Measurements from ENCODE around the gene USPL1.

Gene USPL1

GRCh38 chr13:30617315-30618185 lies at the start of gene USPL1:
Gene USPL1, plus strand, starts transcription at chr13:30617920. Its CDS starts 3,221 bp downstream, at chr13:30621141.
- TF ChIP-seq CTCF (IDR thresholded peaks at IDR 0.05; ENCODE audit: poor library complexity, severe bottlenecking): no peak
- H3K4me1 ChIP-seq (ENCODE audit: insufficient read depth, poor library complexity, severe bottlenecking): peaks cover 10% of the 10 kb centered on the region

GRCh38 chr13:30569901-30570576 lies 47.7 kb upstream of the USPL1 start:
- H3K4me1 ChIP-seq (ENCODE audit: insufficient read depth, poor library complexity, severe bottlenecking): peaks cover 27% of the 10 kb centered on the region
- H3K36me3 ChIP-seq (ENCODE audit: low read depth): no peaks in the 10 kb centered on the region
- no peaks in the 10 kb centered on the region for H3K27me3 ChIP-seq (ENCODE audit: insufficient read depth, poor library complexity, severe bottlenecking)
- TF ChIP-seq CTCF (IDR thresholded peaks at IDR 0.05; ENCODE audit: poor library complexity, severe bottlenecking): no peak
- peak; percentile 98 for ATAC-seq (ENCODE audit: low read depth)
- no peaks in the 10 kb centered on the region for H3K9me3 ChIP-seq (ENCODE audit: severe bottlenecking)
- peak overlapping the region; percentile 47 for H3K27ac ChIP-seq (ENCODE audit: poor library complexity, severe bottlenecking)
- H3K4me3 ChIP-seq (ENCODE audit: severe bottlenecking): no peak overlapping the region
- peak; percentile 69 for DNase-seq (ENCODE audit: low spot score)

More at GRCh38 chr13:30617315-30618185, at the start of gene USPL1:
- peaks cover 18% of the 10 kb centered on the region for H3K36me3 ChIP-seq (ENCODE audit: low read depth)
- no peaks in the 10 kb centered on the region for H3K9me3 ChIP-seq (ENCODE audit: severe bottlenecking)
- ATAC-seq (ENCODE audit: low read depth) (peak; percentile 86), DNase-seq (ENCODE audit: low spot score) (peak; percentile 96)
- peak within 1 kb of the TSS; percentile 56 for H3K4me3 ChIP-seq (ENCODE audit: severe bottlenecking)
- H3K27me3 ChIP-seq (ENCODE audit: insufficient read depth, poor library complexity, severe bottlenecking): no peaks in the 10 kb centered on the region
- peak within 1 kb of the TSS; percentile 90 for H3K27ac ChIP-seq (ENCODE audit: poor library complexity, severe bottlenecking)

- Histone ChIP-seq H3K36me3 (ENCODE audit: low read depth) (no peaks in the 10 kb centered on the region), H3K27ac (ENCODE audit: poor library complexity, severe bottlenecking) (peak overlapping the region; percentile 47), H3K27me3 (ENCODE audit: insufficient read depth, poor library complexity, severe bottlenecking) (no peaks in the 10 kb centered on the region), H3K4me1 (ENCODE audit: insufficient read depth, poor library complexity, severe bottlenecking) (peaks cover 27% of the 10 kb centered on the region), H3K4me3 (ENCODE audit: severe bottlenecking) (no peak overlapping the region), H3K9me3 (ENCODE audit: severe bottlenecking) (no peaks in the 10 kb centered on the region)
- ATAC-seq (ENCODE audit: low read depth) (no peak), DNase-seq (ENCODE audit: low spot score) (no peak)
- no peak for TF ChIP-seq CTCF (IDR thresholded peaks at IDR 0.05; ENCODE audit: poor library complexity, severe bottlenecking)
Measured at GRCh38 chr13:30570691-30571090, 47.0 kb upstream of the USPL1 start.

GRCh38 chr13:30572859-30573275 lies 44.9 kb upstream of the USPL1 start:
- no peaks in the 10 kb centered on the region for H3K9me3 ChIP-seq (ENCODE audit: severe bottlenecking)
- peak; percentile 59 for TF ChIP-seq CTCF (IDR thresholded peaks at IDR 0.05; ENCODE audit: poor library complexity, severe bottlenecking)
- peaks cover 31% of the 10 kb centered on the region for H3K4me1 ChIP-seq (ENCODE audit: insufficient read depth, poor library complexity, severe bottlenecking)
- DNase-seq (ENCODE audit: low spot score) (no peak), ATAC-seq (ENCODE audit: low read depth) (peak; percentile 43; the same call in 1 of the 3 replicates)
- no peaks in the 10 kb centered on the region for H3K36me3 ChIP-seq (ENCODE audit: low read depth)
- H3K27me3 ChIP-seq (ENCODE audit: insufficient read depth, poor library complexity, severe bottlenecking): no peaks in the 10 kb centered on the region
- peak overlapping the region; percentile 17 for H3K27ac ChIP-seq (ENCODE audit: poor library complexity, severe bottlenecking)
- peak overlapping the region; percentile 26 for H3K4me3 ChIP-seq (ENCODE audit: severe bottlenecking)
